CD4-positive, alpha-beta T cell treated with Interleukin-4 for 4 hours (primary cell): ENCODE measurements around the gene GYS1.

Experiments
- DNase-seq: peaks from one replicate; pipeline ENCODE4 v3.0.0-alpha.2; 2020

Gene GYS1

GRCh38 chr19:48988286-48988685 lies 4.8 kb downstream of the GYS1 start:
- no peak for DNase-seq

GRCh38 chr19:48987323-48987722 lies 5.8 kb downstream of the GYS1 start:
- DNase-seq: no peak

- no peak for DNase-seq
These were observed 6.9 kb downstream of the GYS1 start for GRCh38 chr19:48986211-48986610.

- DNase-seq: no peak
These were observed 7.4 kb downstream of the GYS1 start for GRCh38 chr19:48985711-48986110.

- DNase-seq: no peak
These were observed 10.8 kb downstream of the GYS1 start for GRCh38 chr19:48982280-48982679.

GRCh38 chr19:48977061-48977460 lies 16.0 kb downstream of the GYS1 start:
- no peak for DNase-seq

- DNase-seq: no peak
These were observed 16.9 kb downstream of the GYS1 start for GRCh38 chr19:48975947-48976847.

GRCh38 chr19:48970923-48971395 lies 22.1 kb downstream of the GYS1 start:
- peak; percentile 71 for DNase-seq

- DNase-seq: no peak
These were observed 22.9 kb downstream of the GYS1 start for GRCh38 chr19:48970139-48970766.

GRCh38 chr19:48969276-48970138 lies 23.6 kb downstream of the GYS1 start:
- DNase-seq: no peak

- no peak for DNase-seq
These were observed 24.3 kb downstream of the GYS1 start for GRCh38 chr19:48968813-48969218.

- DNase-seq: no peak
These were observed 24.9 kb downstream of the GYS1 start for GRCh38 chr19:48968179-48968661.

GRCh38 chr19:48967346-48968178 lies 25.5 kb downstream of the GYS1 start:
- peak; percentile 24 for DNase-seq

GRCh38 chr19:48966541-48967345 lies 26.4 kb downstream of the GYS1 start:
- no peak for DNase-seq

GRCh38 chr19:48965806-48966540 lies 27.1 kb downstream of the GYS1 start:
- DNase-seq: peak; percentile 88

- DNase-seq: peak; percentile 91
These were observed 27.9 kb downstream of the GYS1 start, which contains the start of gene FTL for GRCh38 chr19:48965040-48965805. Gene FTL (plus strand): TSS chr19:48965309. CDS start chr19:48965508, 199 bp downstream.

- DNase-seq: no peak
These were observed 28.7 kb downstream of the GYS1 start for GRCh38 chr19:48964205-48965039.
